Measurements from ENCODE around the gene SLC39A11.
"Not testable (repeated sequence)": the region's sequence is repeated elsewhere in the genome, so short reads cannot be mapped to it uniquely, and the experiment has no call there.

DNA sequence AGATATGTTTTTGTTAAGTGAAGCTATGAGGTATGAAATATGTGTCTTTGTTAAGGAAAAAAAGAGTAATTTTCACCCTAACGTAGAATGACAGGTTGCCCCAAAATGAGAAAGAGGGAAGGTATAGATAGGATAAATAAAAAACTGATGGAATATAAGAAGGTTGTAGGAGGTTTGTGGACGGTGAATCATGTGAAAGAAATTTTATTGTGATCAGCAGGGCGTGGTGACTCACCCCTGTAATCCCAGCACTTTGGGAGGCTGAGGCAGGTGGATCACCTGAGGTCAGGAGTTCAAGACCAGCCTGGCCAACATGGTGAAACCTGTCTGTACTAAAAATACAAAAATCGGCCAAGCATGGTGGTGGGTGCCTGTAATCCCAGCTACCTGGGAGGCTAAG is 32.8 kb downstream of the SLC39A11 start:
- TF ChIP-seq, protein P1, sequence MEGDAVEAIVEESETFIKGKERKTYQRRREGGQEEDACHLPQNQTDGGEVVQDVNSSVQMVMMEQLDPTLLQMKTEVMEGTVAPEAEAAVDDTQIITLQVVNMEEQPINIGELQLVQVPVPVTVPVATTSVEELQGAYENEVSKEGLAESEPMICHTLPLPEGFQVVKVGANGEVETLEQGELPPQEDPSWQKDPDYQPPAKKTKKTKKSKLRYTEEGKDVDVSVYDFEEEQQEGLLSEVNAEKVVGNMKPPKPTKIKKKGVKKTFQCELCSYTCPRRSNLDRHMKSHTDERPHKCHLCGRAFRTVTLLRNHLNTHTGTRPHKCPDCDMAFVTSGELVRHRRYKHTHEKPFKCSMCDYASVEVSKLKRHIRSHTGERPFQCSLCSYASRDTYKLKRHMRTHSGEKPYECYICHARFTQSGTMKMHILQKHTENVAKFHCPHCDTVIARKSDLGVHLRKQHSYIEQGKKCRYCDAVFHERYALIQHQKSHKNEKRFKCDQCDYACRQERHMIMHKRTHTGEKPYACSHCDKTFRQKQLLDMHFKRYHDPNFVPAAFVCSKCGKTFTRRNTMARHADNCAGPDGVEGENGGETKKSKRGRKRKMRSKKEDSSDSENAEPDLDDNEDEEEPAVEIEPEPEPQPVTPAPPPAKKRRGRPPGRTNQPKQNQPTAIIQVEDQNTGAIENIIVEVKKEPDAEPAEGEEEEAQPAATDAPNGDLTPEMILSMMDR (IDR thresholded peaks at IDR 0.05) = not testable (repeated sequence)
- TF ChIP-seq CHD2 (IDR thresholded peaks at IDR 0.05; ENCODE audit: low read length, partially characterized antibody); RAD21 (IDR thresholded peaks at IDR 0.05; ENCODE audit: low read length); TAF1 (IDR thresholded peaks at IDR 0.05; ENCODE audit: borderline replicate concordance, low read depth, low read length); NFIC (IDR thresholded peaks at IDR 0.05; ENCODE audit: borderline replicate concordance); GABPA (IDR thresholded peaks at IDR 0.05; ENCODE audit: low read depth); POLR2AphosphoS5 (IDR thresholded peaks at IDR 0.05; ENCODE audit: low read depth, low read length); FOXM1 (IDR thresholded peaks at IDR 0.05; ENCODE audit: low read depth); MXI1 (IDR thresholded peaks at IDR 0.05; ENCODE audit: low read depth, low read length); FOXJ3 (CRISPR knock-in tag; IDR thresholded peaks at IDR 0.05); JUND (IDR thresholded peaks at IDR 0.05): not testable (repeated sequence)
- TF ChIP-seq, protein P2, sequence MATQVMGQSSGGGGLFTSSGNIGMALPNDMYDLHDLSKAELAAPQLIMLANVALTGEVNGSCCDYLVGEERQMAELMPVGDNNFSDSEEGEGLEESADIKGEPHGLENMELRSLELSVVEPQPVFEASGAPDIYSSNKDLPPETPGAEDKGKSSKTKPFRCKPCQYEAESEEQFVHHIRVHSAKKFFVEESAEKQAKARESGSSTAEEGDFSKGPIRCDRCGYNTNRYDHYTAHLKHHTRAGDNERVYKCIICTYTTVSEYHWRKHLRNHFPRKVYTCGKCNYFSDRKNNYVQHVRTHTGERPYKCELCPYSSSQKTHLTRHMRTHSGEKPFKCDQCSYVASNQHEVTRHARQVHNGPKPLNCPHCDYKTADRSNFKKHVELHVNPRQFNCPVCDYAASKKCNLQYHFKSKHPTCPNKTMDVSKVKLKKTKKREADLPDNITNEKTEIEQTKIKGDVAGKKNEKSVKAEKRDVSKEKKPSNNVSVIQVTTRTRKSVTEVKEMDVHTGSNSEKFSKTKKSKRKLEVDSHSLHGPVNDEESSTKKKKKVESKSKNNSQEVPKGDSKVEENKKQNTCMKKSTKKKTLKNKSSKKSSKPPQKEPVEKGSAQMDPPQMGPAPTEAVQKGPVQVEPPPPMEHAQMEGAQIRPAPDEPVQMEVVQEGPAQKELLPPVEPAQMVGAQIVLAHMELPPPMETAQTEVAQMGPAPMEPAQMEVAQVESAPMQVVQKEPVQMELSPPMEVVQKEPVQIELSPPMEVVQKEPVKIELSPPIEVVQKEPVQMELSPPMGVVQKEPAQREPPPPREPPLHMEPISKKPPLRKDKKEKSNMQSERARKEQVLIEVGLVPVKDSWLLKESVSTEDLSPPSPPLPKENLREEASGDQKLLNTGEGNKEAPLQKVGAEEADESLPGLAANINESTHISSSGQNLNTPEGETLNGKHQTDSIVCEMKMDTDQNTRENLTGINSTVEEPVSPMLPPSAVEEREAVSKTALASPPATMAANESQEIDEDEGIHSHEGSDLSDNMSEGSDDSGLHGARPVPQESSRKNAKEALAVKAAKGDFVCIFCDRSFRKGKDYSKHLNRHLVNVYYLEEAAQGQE (IDR thresholded peaks at IDR 0.05; ENCODE audit: low read depth, low read length) = not testable (repeated sequence)
- TF ChIP-seq, protein P3, sequence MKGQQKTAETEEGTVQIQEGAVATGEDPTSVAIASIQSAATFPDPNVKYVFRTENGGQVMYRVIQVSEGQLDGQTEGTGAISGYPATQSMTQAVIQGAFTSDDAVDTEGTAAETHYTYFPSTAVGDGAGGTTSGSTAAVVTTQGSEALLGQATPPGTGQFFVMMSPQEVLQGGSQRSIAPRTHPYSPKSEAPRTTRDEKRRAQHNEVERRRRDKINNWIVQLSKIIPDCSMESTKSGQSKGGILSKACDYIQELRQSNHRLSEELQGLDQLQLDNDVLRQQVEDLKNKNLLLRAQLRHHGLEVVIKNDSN (IDR thresholded peaks at IDR 0.05; ENCODE audit: borderline replicate concordance, low read depth) = not testable (repeated sequence)
- TF ChIP-seq, protein P4, sequence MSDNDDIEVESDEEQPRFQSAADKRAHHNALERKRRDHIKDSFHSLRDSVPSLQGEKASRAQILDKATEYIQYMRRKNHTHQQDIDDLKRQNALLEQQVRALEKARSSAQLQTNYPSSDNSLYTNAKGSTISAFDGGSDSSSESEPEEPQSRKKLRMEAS (IDR thresholded peaks at IDR 0.05; ENCODE audit: low read depth) = not testable (repeated sequence)
